Measurements from ENCODE around the gene ACTL7B.
"Not testable (repeated sequence)": the region's sequence is repeated elsewhere in the genome, so short reads cannot be mapped to it uniquely, and the experiment has no call there.

The ACTL7B gene

DNA sequence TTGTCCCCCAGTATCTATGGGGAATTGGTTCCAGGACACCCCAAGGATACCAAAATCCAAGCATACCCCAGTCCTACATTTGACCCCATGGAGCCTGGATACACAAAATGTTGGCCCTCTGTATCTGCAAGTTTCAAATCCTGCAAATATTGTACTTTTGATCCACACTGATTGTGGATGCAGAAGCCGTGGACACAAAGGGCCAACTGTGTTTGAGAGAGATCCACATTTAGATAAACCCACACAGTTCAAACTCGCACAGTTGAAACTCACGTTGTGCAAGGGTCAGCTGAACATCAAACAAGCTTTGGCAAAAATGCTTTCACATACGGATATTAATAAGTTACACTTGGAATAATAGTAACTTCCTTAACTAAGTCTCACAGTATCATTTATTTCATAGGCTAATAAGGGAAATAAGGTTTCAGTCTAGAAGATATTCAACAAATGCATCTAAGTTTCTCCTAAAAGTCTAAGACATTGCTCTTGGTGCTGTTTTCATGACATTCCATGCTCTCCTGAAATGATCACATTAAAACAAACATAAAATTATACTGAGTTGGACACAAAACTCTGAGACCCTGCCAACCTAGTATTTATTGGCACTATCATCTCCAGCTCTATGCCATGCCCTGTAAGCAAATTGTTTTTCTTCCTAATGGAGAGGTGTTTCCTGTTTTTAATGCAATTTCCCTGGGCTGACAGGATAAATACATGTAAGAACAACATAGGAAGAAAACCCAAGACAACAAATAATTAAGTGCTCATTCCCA is 38.6 kb upstream of the ACTL7B start:
- Histone ChIP-seq H3K9me3 (ENCODE audit: insufficient read depth, low read length) (no peaks in the 10 kb centered on the region), H3K36me3 (ENCODE audit: insufficient read depth, insufficient read length, low read length) (peaks cover 78% of the 10 kb centered on the region), H3K4me1 (ENCODE audit: insufficient read depth, insufficient read length) (no peaks in the 10 kb centered on the region), H3K4me3 (ENCODE audit: insufficient read length, low read depth) (no peak overlapping the region), H3K9ac (ENCODE audit: insufficient read length, low read depth) (no peak overlapping the region), H3K27me3 (ENCODE audit: insufficient read depth, insufficient read length) (no peaks in the 10 kb centered on the region)
- TF ChIP-seq YY1 (IDR thresholded peaks at IDR 0.05; ENCODE audit: insufficient read depth, insufficient read length) (no peak), ZNF274 (IDR thresholded peaks at IDR 0.05; ENCODE audit: low read depth, low read length) (no peak), SUZ12 (IDR thresholded peaks at IDR 0.05; ENCODE audit: extremely low read depth, insufficient read depth, insufficient read length) (no peak)
- DNase-seq (ENCODE audit: low read depth, low spot score) = no peak

- no peak overlapping the region for H3K9ac ChIP-seq (ENCODE audit: insufficient read length, low read depth)
- H3K4me1 ChIP-seq (ENCODE audit: insufficient read depth, insufficient read length) = no peaks in the 10 kb centered on the region
- H3K36me3 ChIP-seq (ENCODE audit: insufficient read depth, insufficient read length, low read length) = peaks cover 60% of the 10 kb centered on the region
Measured at GRCh38 chr9:108889649-108890067, 33.9 kb upstream of the ACTL7B start.

DNA sequence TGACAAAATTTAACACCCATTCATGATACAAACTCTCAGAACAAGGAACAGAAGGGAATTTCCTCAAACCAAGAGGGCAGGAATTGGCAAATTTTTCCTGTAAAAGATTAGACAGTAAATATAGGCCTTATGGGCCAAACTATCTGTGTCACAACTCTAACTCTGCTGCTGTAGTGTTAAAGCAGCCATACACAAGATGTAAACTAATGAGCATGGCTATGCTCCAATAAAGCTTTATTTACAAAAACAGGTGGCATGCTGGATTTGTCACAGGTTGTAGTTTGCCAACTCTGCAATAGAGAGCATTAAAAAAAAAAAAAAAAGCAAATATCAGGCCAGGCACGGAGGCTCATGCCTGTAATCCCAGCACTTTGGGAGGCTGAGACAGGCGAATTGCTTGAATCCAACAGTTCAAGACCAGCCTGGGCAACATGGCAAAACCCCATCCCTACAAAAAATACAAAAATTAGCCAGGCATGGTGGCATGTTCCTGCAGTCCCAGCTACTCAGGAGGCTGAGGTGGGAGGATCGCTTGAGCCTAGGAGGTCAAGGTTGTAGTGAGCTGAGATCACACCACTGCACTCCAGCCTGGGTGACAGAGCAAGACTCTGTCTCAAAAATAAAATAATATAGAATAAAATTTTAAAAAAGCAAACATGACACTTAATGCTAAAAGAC is 30.9 kb upstream of the ACTL7B start:
- not testable (repeated sequence) for DNase-seq (ENCODE audit: low read depth, low spot score); H3K4me1 ChIP-seq (ENCODE audit: insufficient read depth, insufficient read length); H3K9me3 ChIP-seq (ENCODE audit: insufficient read depth, low read length); H3K9ac ChIP-seq (ENCODE audit: insufficient read length, low read depth); H3K4me3 ChIP-seq (ENCODE audit: insufficient read length, low read depth); H3K27me3 ChIP-seq (ENCODE audit: insufficient read depth, insufficient read length)
- peaks cover 44% of the 10 kb centered on the region for H3K36me3 ChIP-seq (ENCODE audit: insufficient read depth, insufficient read length, low read length)

More at GRCh38 chr9:108889649-108890067, 33.9 kb upstream of the ACTL7B start:
- Histone ChIP-seq H3K9me3 (ENCODE audit: insufficient read depth, low read length) (no peaks in the 10 kb centered on the region), H3K4me3 (ENCODE audit: insufficient read length, low read depth) (no peak overlapping the region), H3K27me3 (ENCODE audit: insufficient read depth, insufficient read length) (no peaks in the 10 kb centered on the region)
- no peak for DNase-seq (ENCODE audit: low read depth, low spot score)
- TF ChIP-seq ZNF274 (IDR thresholded peaks at IDR 0.05; ENCODE audit: low read depth, low read length) = no peak
- TF ChIP-seq YY1 (IDR thresholded peaks at IDR 0.05; ENCODE audit: insufficient read depth, insufficient read length) = no peak
- no peak for TF ChIP-seq SUZ12 (IDR thresholded peaks at IDR 0.05; ENCODE audit: extremely low read depth, insufficient read depth, insufficient read length)

DNA sequence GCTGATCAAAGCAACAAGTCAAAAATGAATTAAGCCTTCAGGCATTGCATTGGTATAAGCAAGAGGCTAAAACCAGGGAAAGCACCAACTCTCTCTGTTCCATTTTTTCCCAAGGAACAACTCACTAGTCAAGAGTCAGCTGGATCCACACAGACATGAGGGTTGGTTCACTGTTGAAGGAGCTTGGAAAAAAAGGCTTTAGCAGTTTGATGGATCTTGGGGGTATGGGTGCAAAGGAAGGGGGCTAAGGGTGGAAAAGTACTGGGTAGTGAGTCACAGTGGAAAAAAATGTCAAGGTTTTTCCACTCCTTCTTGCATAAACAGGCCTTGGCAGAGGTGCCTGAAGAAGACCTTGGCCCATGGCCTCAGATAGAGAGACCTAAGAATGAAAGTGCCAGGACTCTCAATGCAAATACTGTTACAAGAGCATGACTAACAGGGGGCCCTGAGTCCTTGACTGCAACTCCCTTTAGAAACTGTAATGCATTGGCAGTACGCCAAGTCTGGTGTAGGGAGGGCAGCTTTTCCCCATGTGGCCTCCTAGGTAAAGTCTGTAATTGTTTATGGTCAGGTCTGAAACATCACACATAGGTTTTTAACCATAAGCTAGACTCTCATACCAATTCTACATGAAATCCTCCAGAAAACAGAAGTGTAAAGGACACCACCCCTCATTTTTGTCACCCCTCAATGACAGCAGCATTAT is 30.0 kb upstream of the ACTL7B start:
- H3K9me3 ChIP-seq (ENCODE audit: insufficient read depth, low read length) = no peaks in the 10 kb centered on the region
- H3K4me3 ChIP-seq (ENCODE audit: insufficient read length, low read depth) = no peak overlapping the region
- peak; percentile 23 for DNase-seq (ENCODE audit: low read depth, low spot score)
- H3K9ac ChIP-seq (ENCODE audit: insufficient read length, low read depth) = no peak overlapping the region
- TF ChIP-seq ZNF274 (IDR thresholded peaks at IDR 0.05; ENCODE audit: low read depth, low read length) (no peak), SUZ12 (IDR thresholded peaks at IDR 0.05; ENCODE audit: extremely low read depth, insufficient read depth, insufficient read length) (no peak), YY1 (IDR thresholded peaks at IDR 0.05; ENCODE audit: insufficient read depth, insufficient read length) (no peak)
- H3K4me1 ChIP-seq (ENCODE audit: insufficient read depth, insufficient read length) = no peaks in the 10 kb centered on the region
- H3K27me3 ChIP-seq (ENCODE audit: insufficient read depth, insufficient read length) = no peaks in the 10 kb centered on the region
- H3K36me3 ChIP-seq (ENCODE audit: insufficient read depth, insufficient read length, low read length) = peaks cover 44% of the 10 kb centered on the region

GRCh38 chr9:108884701-108885100 is 28.9 kb upstream of the ACTL7B start:
- no peaks in the 10 kb centered on the region for H3K27me3 ChIP-seq (ENCODE audit: insufficient read depth, insufficient read length)

DNA sequence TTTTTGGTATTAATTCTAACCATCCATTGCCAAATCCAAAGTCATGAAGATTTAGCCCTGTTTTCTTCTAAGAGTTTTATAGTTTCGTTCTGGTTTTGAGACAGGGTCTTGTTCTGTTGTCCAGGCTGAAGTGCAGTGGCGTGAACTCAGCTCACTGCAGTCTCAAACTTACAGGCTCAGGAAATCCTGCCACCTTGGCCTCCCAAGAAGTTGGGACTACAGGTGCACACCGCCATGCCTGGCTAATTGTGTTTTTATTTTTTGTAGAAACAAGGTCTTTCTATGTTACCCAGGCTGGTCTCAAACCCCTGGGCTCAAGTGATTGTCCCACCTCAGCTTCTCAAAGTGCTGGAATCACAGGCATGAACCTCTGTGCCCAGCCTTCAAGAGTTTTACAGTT is 27.3 kb upstream of the ACTL7B start:
- TF ChIP-seq YY1 (IDR thresholded peaks at IDR 0.05; ENCODE audit: insufficient read depth, insufficient read length) (no peak), ZNF274 (IDR thresholded peaks at IDR 0.05; ENCODE audit: low read depth, low read length) (no peak), SUZ12 (IDR thresholded peaks at IDR 0.05; ENCODE audit: extremely low read depth, insufficient read depth, insufficient read length) (no peak)

More at GRCh38 chr9:108884701-108885100, 28.9 kb upstream of the ACTL7B start:
- Histone ChIP-seq H3K9ac (ENCODE audit: insufficient read length, low read depth) (no peak overlapping the region), H3K4me3 (ENCODE audit: insufficient read length, low read depth) (no peak overlapping the region), H3K4me1 (ENCODE audit: insufficient read depth, insufficient read length) (no peaks in the 10 kb centered on the region), H3K9me3 (ENCODE audit: insufficient read depth, low read length) (no peaks in the 10 kb centered on the region), H3K36me3 (ENCODE audit: insufficient read depth, insufficient read length, low read length) (peaks cover 46% of the 10 kb centered on the region)
- no peak for TF ChIP-seq SUZ12 (IDR thresholded peaks at IDR 0.05; ENCODE audit: extremely low read depth, insufficient read depth, insufficient read length)
- no peak for TF ChIP-seq YY1 (IDR thresholded peaks at IDR 0.05; ENCODE audit: insufficient read depth, insufficient read length)
- TF ChIP-seq ZNF274 (IDR thresholded peaks at IDR 0.05; ENCODE audit: low read depth, low read length) = no peak
- DNase-seq (ENCODE audit: low read depth, low spot score) = no peak

More for the DNA sequence above, 27.3 kb upstream of the ACTL7B start:
- Histone ChIP-seq H3K27me3 (ENCODE audit: insufficient read depth, insufficient read length) (no peaks in the 10 kb centered on the region), H3K4me3 (ENCODE audit: insufficient read length, low read depth) (no peak overlapping the region), H3K9me3 (ENCODE audit: insufficient read depth, low read length) (no peaks in the 10 kb centered on the region), H3K4me1 (ENCODE audit: insufficient read depth, insufficient read length) (no peaks in the 10 kb centered on the region), H3K9ac (ENCODE audit: insufficient read length, low read depth) (no peak overlapping the region), H3K36me3 (ENCODE audit: insufficient read depth, insufficient read length, low read length) (peaks cover 51% of the 10 kb centered on the region)
- DNase-seq (ENCODE audit: low read depth, low spot score) = no peak

Data from NT2/D1 (cell line).